Iris pigment epithelial cell (primary cell): ENCODE data around the gene COL20A1.

ENCODE experiments used
- DNase-seq: peaks from one replicate; pipeline ENCODE4 v3.0.0-alpha.2; 2011; ENCODE audit warnings: low read depth

Gene COL20A1

GRCh38 chr20:63278661-63279060 lies 14.3 kb upstream of the COL20A1 start:
- DNase-seq: no peak

- DNase-seq: no peak
Measured at GRCh38 chr20:63279931-63280330, 13.1 kb upstream of the COL20A1 start.

- no peak for DNase-seq
Measured at GRCh38 chr20:63280371-63280770, 12.6 kb upstream of the COL20A1 start.

- DNase-seq: no peak
Measured at GRCh38 chr20:63280929-63281545, 11.9 kb upstream of the COL20A1 start.

GRCh38 chr20:63281742-63282665 lies 11.0 kb upstream of the COL20A1 start:
- no peak for DNase-seq

GRCh38 chr20:63282946-63283345 lies 10.0 kb upstream of the COL20A1 start:
- no peak for DNase-seq

GRCh38 chr20:63283397-63284082 lies 9.4 kb upstream of the COL20A1 start:
- DNase-seq: no peak

- no peak for DNase-seq
Measured at GRCh38 chr20:63284083-63284440, 8.9 kb upstream of the COL20A1 start.

- no peak for DNase-seq
Measured at GRCh38 chr20:63284544-63284949, 8.4 kb upstream of the COL20A1 start.

- DNase-seq: no peak
Measured at GRCh38 chr20:63284981-63285524, 7.9 kb upstream of the COL20A1 start.

- no peak for DNase-seq
Measured at GRCh38 chr20:63285636-63286615, 7.1 kb upstream of the COL20A1 start.

- DNase-seq: no peak
Measured at GRCh38 chr20:63286781-63287696, 5.9 kb upstream of the COL20A1 start.

GRCh38 chr20:63287697-63288580 lies 5.0 kb upstream of the COL20A1 start:
- no peak for DNase-seq

- no peak for DNase-seq
Measured at GRCh38 chr20:63288581-63289251, 4.3 kb upstream of the COL20A1 start.

- DNase-seq: no peak
Measured at GRCh38 chr20:63289311-63290135, 3.5 kb upstream of the COL20A1 start.

- DNase-seq: no peak
Measured at GRCh38 chr20:63290136-63290676, 2.8 kb upstream of the COL20A1 start.

- DNase-seq: peak; percentile 24
Measured at GRCh38 chr20:63290677-63291472, 2.1 kb upstream of the COL20A1 start.
